Measurements from ENCODE around the gene SMCO2. TPM values are rescaled to one million over a fixed set of nuclear protein-coding genes. Genes with fewer than 3 reads are reported as not detected.

Gene SMCO2
- total RNA-seq, 1 experiment from 2014 or later: 0.20 TPM

DNA sequence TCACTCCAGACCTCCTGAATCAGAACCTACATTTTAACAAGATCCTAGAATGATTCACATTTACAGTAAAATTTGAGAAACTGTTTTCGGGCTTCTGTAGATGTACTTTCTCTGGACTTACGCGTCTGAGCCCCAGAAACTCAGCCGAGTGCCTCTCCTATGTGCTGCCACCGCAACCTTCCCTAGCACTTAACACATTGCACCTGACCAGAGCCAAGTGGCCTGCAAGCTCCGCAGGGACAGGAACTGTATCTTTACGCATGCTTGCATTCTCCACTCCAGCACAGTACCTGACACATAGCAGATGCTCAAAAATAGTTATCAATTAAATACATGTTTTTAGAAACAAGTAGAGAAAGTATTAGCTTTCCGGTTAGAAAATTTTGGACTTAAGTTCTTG lies 1.2 kb downstream of the SMCO2 start:
- Histone ChIP-seq H4K5ac (ENCODE audit: insufficient read length, low read depth, low read length) (no peak overlapping the region), H3K56ac (ENCODE audit: insufficient read length, low read depth, low read length) (no peak overlapping the region), H3K79me1 (ENCODE audit: insufficient read depth, low read depth, low read length, poor library complexity, severe bottlenecking) (no peaks in the 10 kb centered on the region), H3K23me2 (ENCODE audit: insufficient read length, low read depth, low read length, poor library complexity, severe bottlenecking) (no peaks in the 10 kb centered on the region), H3K9me3 (ENCODE audit: control insufficient read depth, low read depth, low read length) (no peaks in the 10 kb centered on the region), H3K27ac (ENCODE audit: insufficient read length, low read depth, low read length) (no peak overlapping the region), H4K20me1 (ENCODE audit: control insufficient read depth, insufficient read depth, insufficient read length) (no peaks in the 10 kb centered on the region), H2BK12ac (ENCODE audit: insufficient read length, low read depth, low read length) (no peak overlapping the region), H2AFZ (ENCODE audit: low read length) (no peak overlapping the region), H3K4me2 (ENCODE audit: insufficient read depth, insufficient read length, low read length) (no peak overlapping the region), H2BK5ac (ENCODE audit: insufficient read length, low read length) (no peak overlapping the region), H3K4ac (ENCODE audit: low read depth, low read length) (no peak overlapping the region), H3K9ac (ENCODE audit: extremely low read depth, insufficient read length, low read length) (no peak overlapping the region), H3K18ac (ENCODE audit: insufficient read length, low read depth, low read length) (no peak overlapping the region), H4K91ac (ENCODE audit: insufficient read length, low read depth, low read length) (no peak overlapping the region), H2BK15ac (ENCODE audit: low read depth, low read length) (no peak overlapping the region), H3K14ac (ENCODE audit: insufficient read depth, low read length) (no peak overlapping the region), H3K27me3 (ENCODE audit: insufficient read depth, low read length) (no peaks in the 10 kb centered on the region), H3T11ph (ENCODE audit: low read length) (no peak overlapping the region), H3K79me2 (ENCODE audit: insufficient read depth, low read length) (no peaks in the 10 kb centered on the region), H3K4me1 (ENCODE audit: insufficient read depth, low read length) (no peaks in the 10 kb centered on the region), H2AK5ac (ENCODE audit: insufficient read length, low read length) (no peak overlapping the region), H4K8ac (replicated peaks; ENCODE audit: insufficient read length, low read depth, low read length) (no peak overlapping the region), H2BK120ac (ENCODE audit: low read depth, low read length, poor library complexity, severe bottlenecking) (no peak overlapping the region), H3K23ac (ENCODE audit: insufficient read length, low read depth, low read length) (no peak overlapping the region), H2BK20ac (ENCODE audit: low read depth, low read length, poor library complexity, severe bottlenecking) (no peak overlapping the region)
- H3K4me1 Mint-ChIP-seq: peaks cover 8 to 13% of the 10 kb centered on the region in 2 experiments
- peaks cover 0 to 9% (median 2%) of the 10 kb centered on the region in 3 experiments; a peak in 3 of 7 replicates for H3K36me3 Mint-ChIP-seq (ENCODE audit: insufficient read depth in 1 of 3, low read depth in 3 of 3)
- no peak overlapping the region for H3K4me3 Mint-ChIP-seq
- TF ChIP-seq, protein P1, sequence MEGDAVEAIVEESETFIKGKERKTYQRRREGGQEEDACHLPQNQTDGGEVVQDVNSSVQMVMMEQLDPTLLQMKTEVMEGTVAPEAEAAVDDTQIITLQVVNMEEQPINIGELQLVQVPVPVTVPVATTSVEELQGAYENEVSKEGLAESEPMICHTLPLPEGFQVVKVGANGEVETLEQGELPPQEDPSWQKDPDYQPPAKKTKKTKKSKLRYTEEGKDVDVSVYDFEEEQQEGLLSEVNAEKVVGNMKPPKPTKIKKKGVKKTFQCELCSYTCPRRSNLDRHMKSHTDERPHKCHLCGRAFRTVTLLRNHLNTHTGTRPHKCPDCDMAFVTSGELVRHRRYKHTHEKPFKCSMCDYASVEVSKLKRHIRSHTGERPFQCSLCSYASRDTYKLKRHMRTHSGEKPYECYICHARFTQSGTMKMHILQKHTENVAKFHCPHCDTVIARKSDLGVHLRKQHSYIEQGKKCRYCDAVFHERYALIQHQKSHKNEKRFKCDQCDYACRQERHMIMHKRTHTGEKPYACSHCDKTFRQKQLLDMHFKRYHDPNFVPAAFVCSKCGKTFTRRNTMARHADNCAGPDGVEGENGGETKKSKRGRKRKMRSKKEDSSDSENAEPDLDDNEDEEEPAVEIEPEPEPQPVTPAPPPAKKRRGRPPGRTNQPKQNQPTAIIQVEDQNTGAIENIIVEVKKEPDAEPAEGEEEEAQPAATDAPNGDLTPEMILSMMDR (conservative IDR thresholded peaks at IDR 0.05): no peak
- H3K27ac Mint-ChIP-seq: no peak overlapping the region; a peak in 1 of 7 replicates
- no peak for DNase-seq
- peaks cover 0 to 9% of the 10 kb centered on the region in 2 experiments; a peak in 3 of 5 replicates for H3K9me3 Mint-ChIP-seq
- no peaks in the 10 kb centered on the region for H3K27me3 Mint-ChIP-seq (ENCODE audit: low read depth)
- no CpG with 5 or more reads among the region's 8 CpGs for WGBS (ENCODE audit: extremely low coverage, insufficient read length, low lambda C conversion rate)
